Right lobe of liver (tissue), 6 donors: ENCODE data around the gene GJD3. TPM values are rescaled to one million over a fixed set of nuclear protein-coding genes. Genes with fewer than 3 reads are reported as not detected.

Source experiments
- ATAC-seq, 4 donors: fragments of 200-7000 bp; cut with Tn5 transposase; one replicate each; pipeline ENCODE4 v1.9.1; 2020; ENCODE audit warnings: mild to moderate bottlenecking in 4 of 4, moderate library complexity in 4 of 4
- DNase-seq, 3 donors: peaks; one replicate each; pipeline ENCODE4 v3.0.0-alpha.2; 2020
- H3K27ac ChIP-seq, 3 donors: fragments of 200-600 bp; one replicate each; pipeline ENCODE4 v1.8.0; 2022
- H3K27me3 ChIP-seq, 2 donors: fragments of 200-600 bp; one replicate each; pipeline ENCODE4 v1.8.0; 2022
- H3K36me3 ChIP-seq, 4 donors: fragments of 200-600 bp; sonication (generic) in 1 of 4; one replicate each; pipeline versions ENCODE4 v1.5.1 to v1.8.0; 2017 to 2022; ENCODE audit warnings: control low read depth in 1 of 4
- H3K4me1 ChIP-seq, 4 donors: fragments of 200-600 bp; sonication (generic) in 1 of 4; one replicate each; pipeline versions ENCODE4 v1.5.1 to v1.8.0; 2017 to 2022; ENCODE audit warnings: control low read depth in 1 of 4
- H3K4me3 ChIP-seq, 3 donors: fragments of 200-600 bp; one replicate each; pipeline ENCODE4 v1.8.0; 2022
- H3K9me3 ChIP-seq, 4 donors: fragments of 200-600 bp; sonication (generic) in 1 of 4; one replicate each; pipeline versions ENCODE4 v1.5.1 to v1.8.0; 2017 to 2022; ENCODE audit warnings: control low read depth in 1 of 4
- CTCF ChIP-seq, 4 donors: fragments of 200-600 bp in 3 of 4; fragments of 450-650 bp in 1 of 4; IDR thresholded peaks; one replicate each; pipeline versions ENCODE4 v1.5.1 to v1.8.0; 2016 to 2022; ENCODE audit warnings: antibody characterized with exemption in 4 of 4, mild to moderate bottlenecking in 2 of 4
- POLR2A ChIP-seq: fragments of 450-650 bp; IDR thresholded peaks from one replicate; pipeline ENCODE4 v1.6.1; 2017; ENCODE audit warnings: antibody characterized with exemption, mild to moderate bottlenecking
- WGBS: methylation state at CpG from one replicate; pipeline ENCODE4 v1.1.6; 2018; ENCODE audit warnings: low coverage, low lambda C conversion rate; ENCODE audit not compliant: insufficient coverage; ENCODE audit errors: missing lambda C conversion rate; 5-methylcytosine and 5-hydroxymethylcytosine counted together
- intact Hi-C, 2 donors: fragments of 100-400 bp; cut with DNase I; formaldehyde crosslinking; loops; one replicate each; pipeline versions ENCODE4 v1.11.2 to v1.14.1; 2022
- total RNA-seq, 6 experiments: library from RNA; depleted of rRNA in 2 of 6; stranded (reverse); fragments of >200 nt in 2 of 6; fragmentation: NEBNext Ultra II Directional in 3 of 6; extraction: Animal tissue kit (Norgen Biotek cat#: 25700) in 3 of 6; gene quantifications; one replicate each; pipeline versions ENCODE4 v1.1.0 to v1.2.4, GENCODE V29; 2016 to 2023
- donor health status: DM: no; HTN: yes; CAD: no.
- donor health status: DM: no; HTN: no; CAD: no.
- donor health status: DM: no; HTN: no; CAD: no.
- donor health status: DM: no; HTN: yes; CAD: no.
- donor health status: DM: no; HTN: yes; CAD: no.

The GJD3 gene
- total RNA-seq, 6 experiments from 2014 or later: 0.22 to 0.78 (median 0.37) TPM; not detected in 1

DNA sequence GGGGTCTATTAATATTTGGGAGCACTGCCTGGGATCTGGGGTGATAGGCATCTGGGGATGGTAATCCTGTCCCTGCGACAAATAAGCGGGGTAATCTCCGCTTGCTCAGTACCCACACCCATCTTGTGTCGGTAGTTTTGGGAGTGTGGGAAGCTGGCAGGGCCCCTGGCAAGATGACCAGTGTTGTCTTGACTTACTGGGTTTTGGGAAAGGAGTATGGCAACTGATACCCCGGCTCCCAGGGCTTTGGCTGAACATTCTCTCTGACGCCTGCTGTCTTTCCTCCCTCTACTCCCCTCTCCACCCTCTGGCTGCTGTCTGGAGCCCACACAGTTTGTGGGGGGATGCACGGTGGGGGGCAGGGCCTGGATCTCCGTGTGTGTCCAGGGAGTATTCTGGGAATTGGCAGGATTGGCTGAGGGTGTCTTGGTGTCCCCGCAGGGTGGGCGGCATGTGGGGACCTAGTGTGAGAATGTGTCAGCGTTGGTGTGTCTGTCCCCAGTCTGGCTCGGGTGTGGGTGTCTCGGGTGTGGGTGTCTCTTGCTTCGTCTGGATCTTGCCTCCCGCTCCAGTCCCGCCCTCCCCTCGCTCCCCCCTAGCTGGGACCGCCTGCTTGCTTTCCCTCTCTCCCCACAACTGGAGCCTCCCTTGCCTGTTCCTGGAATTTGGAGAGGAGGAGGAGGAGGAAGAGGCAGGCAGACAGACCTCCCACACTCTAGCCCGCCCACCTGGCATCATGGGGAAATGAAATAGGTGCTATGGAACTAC, 43.6 kb downstream of the GJD3 start:
- no peak for ATAC-seq
- intact Hi-C loops: no loop called here
- Histone ChIP-seq H3K9me3 (no peaks in the 10 kb centered on the region), H3K4me3 (peak overlapping the region in 1 of 3 donors; percentile 2), H3K27ac (peak overlapping the region; percentile 10 to 77 (median 25)), H3K4me1 (peaks cover 3 to 73% (median 44%) of the 10 kb centered on the region in 4 donors), H3K36me3 (no peaks in the 10 kb centered on the region), H3K27me3 (no peaks in the 10 kb centered on the region)
- WGBS: 18% methylated on average over 2 of the region's 19 CpGs
- DNase-seq: peak in 1 of 3 donors; percentile 58
- no peak for TF ChIP-seq CTCF (IDR thresholded peaks at IDR 0.05)
- no peak for TF ChIP-seq POLR2A

- ATAC-seq (no peak), DNase-seq (peak in 2 of 3 donors; percentile 69 to 75)
- TF ChIP-seq CTCF (IDR thresholded peaks at IDR 0.05) (no peak), POLR2A (no peak)
- 32% methylated on average over 6 of the region's 11 CpGs for WGBS
- intact Hi-C loops: no loop called here
- no peaks in the 10 kb centered on the region for H3K36me3 ChIP-seq
- H3K27me3 ChIP-seq: no peaks in the 10 kb centered on the region
- peak overlapping the region in 1 of 3 donors; percentile 25 for H3K27ac ChIP-seq
- peaks cover 0 to 67% (median 36%) of the 10 kb centered on the region in 4 donors for H3K4me1 ChIP-seq
- no peaks in the 10 kb centered on the region for H3K9me3 ChIP-seq
- H3K4me3 ChIP-seq: peak overlapping the region; percentile 4 to 100 (median 93)
Measured at GRCh38 chr17:40319651-40320540, 44.6 kb downstream of the GJD3 start.

GRCh38 chr17:40318830-40319391, 45.6 kb downstream of the GJD3 start:
- H3K27ac ChIP-seq: peak overlapping the region; percentile 88 to 94 (median 89)

More at GRCh38 chr17:40318830-40319391, 45.6 kb downstream of the GJD3 start:
- intact Hi-C loops: no loop called here
- H3K36me3 ChIP-seq: no peaks in the 10 kb centered on the region
- TF ChIP-seq CTCF (IDR thresholded peaks at IDR 0.05) (no peak), POLR2A (no peak)
- peak overlapping the region; percentile 93 to 100 (median 100) for H3K4me3 ChIP-seq
- peak; percentile 29 to 59 (median 53) for DNase-seq
- no peaks in the 10 kb centered on the region for H3K27me3 ChIP-seq
- WGBS: 4% methylated on average over 5 of the region's 13 CpGs
- no peak for ATAC-seq
- peaks cover 0 to 66% (median 36%) of the 10 kb centered on the region in 4 donors for H3K4me1 ChIP-seq
- no peaks in the 10 kb centered on the region for H3K9me3 ChIP-seq
